Heart left ventricle (tissue), 13 donors: ENCODE results near the gene NSMCE1.

Source experiments
- CTCF ChIP-seq, 12 donors: fragments of 200-600 bp; sonication (generic) in 4 of 12; IDR thresholded peaks; one replicate each; pipeline versions ENCODE4 v1.5.0 to v1.8.0; 2018 to 2022; ENCODE audit warnings: antibody characterized with exemption in 12 of 12, mild to moderate bottlenecking in 5 of 12
- POLR2A ChIP-seq, 2 donors: fragments of 450-650 bp; IDR thresholded peaks; one replicate each; pipeline ENCODE4 v1.6.1; 2017; ENCODE audit warnings: antibody characterized with exemption in 2 of 2, mild to moderate bottlenecking in 2 of 2, moderate library complexity in 2 of 2
- donor health status: ischemic (EF 13 %, LVEDD 7.1; RV severe dilation, severe dysfunction).
- donor health status: DM: no; HTN: yes; CAD: no.
- donor health status: DM: no; HTN: no; CAD: no.
- donor health status: ischemic (EF 25% LVEDD 6.9; RV normal size, moderate dysfunction).
- donor health status: ischemic (EF 25% LVEDD 5.7; RV mildly dilated, moderate dysfunction).
- donor health status: ischemic (EF 35%, LVEDD 5.7; RV mildly dilated, moderate dysfunction).
- donor health status: nonischemic (EF 11% LVEDD 7.7; RV severe dilation, severe dysfunction).
- donor health status: DM: yes; HTN: yes; CAD: no.
- donor health status: PGD.
- donor health status: ischemic (EF 29% LVEDD 5.4; RV normal size, mild dysfunction).
- donor health status: nonischemic (EF 23%, LVEDD 6.1; RV moderate dilation, normal function).

GRCh38 chr16:27230562-27231001 is 38.0 kb downstream of the NSMCE1 start:
- TF ChIP-seq CTCF (IDR thresholded peaks at IDR 0.05), result no peak
- no peak for TF ChIP-seq POLR2A (IDR thresholded peaks at IDR 0.05)
